ENCODE data around the gene AMHR2.
"Not testable (repeated sequence)": the region's sequence is repeated elsewhere in the genome, so short reads cannot be mapped to it uniquely, and the experiment has no call there.

The AMHR2 gene

GRCh38 chr12:53414756-53415417 lies 8.8 kb upstream of the AMHR2 start:
- no peak for FAIRE-seq
- no peak for DNase-seq (ENCODE audit: low spot score)

GRCh38 chr12:53415752-53416389 lies 7.8 kb upstream of the AMHR2 start:
- not testable (repeated sequence) for FAIRE-seq; DNase-seq (ENCODE audit: low spot score)

GRCh38 chr12:53417291-53417816 lies 6.3 kb upstream of the AMHR2 start:
- not testable (repeated sequence) for FAIRE-seq; DNase-seq (ENCODE audit: low spot score)

- no peak for FAIRE-seq
These were observed 5.4 kb upstream of the AMHR2 start for GRCh38 chr12:53418221-53418620.

GRCh38 chr12:53419756-53420155 lies 3.9 kb upstream of the AMHR2 start:
- FAIRE-seq (no peak), DNase-seq (ENCODE audit: low spot score) (no peak)

More at GRCh38 chr12:53418221-53418620, 5.4 kb upstream of the AMHR2 start:
- no peak for DNase-seq (ENCODE audit: low spot score)

GRCh38 chr12:53422247-53422646 lies 1.4 kb upstream of the AMHR2 start:
- not testable (repeated sequence) for FAIRE-seq; DNase-seq (ENCODE audit: low spot score)

- no peak for FAIRE-seq
- no peak for DNase-seq (ENCODE audit: low spot score)
These were observed 1.2 kb downstream of the AMHR2 start for GRCh38 chr12:53424626-53425514.

GRCh38 chr12:53425515-53426150 lies 2.0 kb downstream of the AMHR2 start:
- DNase-seq (ENCODE audit: low spot score) (no peak), FAIRE-seq (no peak)

GRCh38 chr12:53427905-53428594 lies 4.4 kb downstream of the AMHR2 start:
- peak; percentile 83 for DNase-seq (ENCODE audit: low spot score)
- peak; percentile 62 for FAIRE-seq

GRCh38 chr12:53428741-53429140 lies 5.1 kb downstream of the AMHR2 start:
- DNase-seq (ENCODE audit: low spot score) = no peak
- no peak for FAIRE-seq

- FAIRE-seq (no peak), DNase-seq (ENCODE audit: low spot score) (no peak)
These were observed 6.5 kb downstream of the AMHR2 start for GRCh38 chr12:53430116-53430515.

GRCh38 chr12:53431187-53431586 lies 7.5 kb downstream of the AMHR2 start:
- no peak for DNase-seq (ENCODE audit: low spot score)
- FAIRE-seq = no peak

GRCh38 chr12:53435326-53435725 lies 11.7 kb downstream of the AMHR2 start:
- DNase-seq (ENCODE audit: low spot score); FAIRE-seq: not testable (repeated sequence)

- FAIRE-seq; DNase-seq (ENCODE audit: low spot score): not testable (repeated sequence)
These were observed 15.9 kb downstream of the AMHR2 start for GRCh38 chr12:53439582-53439981.

GRCh38 chr12:53441040-53441833 lies 17.6 kb downstream of the AMHR2 start, which contains the start of gene PRR13:
Gene PRR13 (plus strand): TSS chr12:53441734. CDS start chr12:53442715, 981 bp downstream.
- FAIRE-seq (no peak), DNase-seq (ENCODE audit: low spot score) (peak; percentile 97)

GRCh38 chr12:53443955-53444354 lies 20.3 kb downstream of the AMHR2 start:
- DNase-seq (ENCODE audit: low spot score) = no peak
- no peak for FAIRE-seq

GRCh38 chr12:53444593-53445325 lies 21.1 kb downstream of the AMHR2 start:
- not testable (repeated sequence) for DNase-seq (ENCODE audit: low spot score); FAIRE-seq

- FAIRE-seq = no peak
- DNase-seq (ENCODE audit: low spot score) = no peak
These were observed 27.3 kb downstream of the AMHR2 start for GRCh38 chr12:53450936-53451335.

- peak; percentile 62 for FAIRE-seq
- peak; percentile 98 for DNase-seq (ENCODE audit: low spot score)
These were observed 28.1 kb downstream of the AMHR2 start, which contains the start of gene PCBP2 for GRCh38 chr12:53451661-53452158. Gene PCBP2 (plus strand): TSS chr12:53452102. CDS start chr12:53454801, 2,699 bp downstream.

Data from urothelium cell line (cell line).